Stomach (tissue), 9 donors: ENCODE data around the gene ABHD17C. TPM values are rescaled to one million over a fixed set of nuclear protein-coding genes. Genes with fewer than 3 reads are reported as not detected.

ENCODE experiments used
- DNase-seq, 2 donors: peaks; one replicate each; pipeline versions ENCODE4 v3.0.0 to v3.0.0-alpha.2; 2013 to 2019
- H3K27ac ChIP-seq, 5 donors: fragments of 200-600 bp in 4 of 5; sonication (generic) in 4 of 5; one replicate each; pipeline ENCODE4 v1.5.1; 2013 to 2019; ENCODE audit warnings: mild to moderate bottlenecking in 1 of 5, moderate library complexity in 1 of 5
- H3K27me3 ChIP-seq, 3 donors: fragments of 200-600 bp; sonication (generic); one replicate each; pipeline ENCODE4 v1.5.1; 2017 to 2019; ENCODE audit warnings: mixed run types in 1 of 3
- H3K36me3 ChIP-seq, 4 donors: fragments of 200-600 bp; sonication (generic); 1 replicate in 3 of 4; 2 replicates in 1 of 4; pipeline ENCODE4 v1.5.1; 2016 to 2019
- H3K4me1 ChIP-seq, 4 donors: fragments of 200-600 bp; sonication (generic); one replicate each; pipeline ENCODE4 v1.5.1; 2016 to 2019
- H3K4me3 ChIP-seq, 4 donors: fragments of 200-600 bp; sonication (generic) in 3 of 4; one replicate each; pipeline ENCODE4 v1.5.1; 2016 to 2019; ENCODE audit warnings: mild to moderate bottlenecking in 1 of 4
- H3K9me3 ChIP-seq, 4 donors: fragments of 200-600 bp; sonication (generic); one replicate each; pipeline ENCODE4 v1.5.1; 2016 to 2019
- EP300 ChIP-seq: sonication (generic); formaldehyde crosslinking; IDR thresholded peaks from one replicate; pipeline ENCODE4 v1.6.1; 2017; ENCODE audit warnings: antibody characterized with exemption
- POLR2A ChIP-seq, 4 donors: fragments of 450-650 bp; IDR thresholded peaks; one replicate each; pipeline ENCODE4 v1.6.1; 2016; ENCODE audit warnings: antibody characterized with exemption in 4 of 4, control low read depth in 2 of 4, mild to moderate bottlenecking in 1 of 4, moderate library complexity in 1 of 4
- POLR2AphosphoS5 ChIP-seq, 3 donors: sonication (generic); formaldehyde crosslinking; IDR thresholded peaks; one replicate each; pipeline ENCODE4 v1.6.1; 2016; ENCODE audit warnings: antibody characterized with exemption in 3 of 3
- WGBS, 5 donors: extraction: QIAGEN DNeasy Blood & Tissue Kit in 3 of 5; methylation state at CpG; one replicate each; pipeline versions ENCODE4 v1.1.5 to v1.1.7; 2013 to 2018; 5-methylcytosine and 5-hydroxymethylcytosine counted together
- intact Hi-C: fragments of 100-400 bp; cut with DNase I; formaldehyde crosslinking; loops from one replicate; pipeline ENCODE4 v1.15.1; 2023; ENCODE audit warnings: low total_unique reads
- polyA plus RNA-seq, 3 donors: library from polyadenylated mRNA; stranded (reverse); fragments of 200-250 nt; gene quantifications; one replicate each; pipeline ENCODE4 v1.2.3, GENCODE V29; 2013
- total RNA-seq, 5 donors: library from RNA; depleted of rRNA; stranded (reverse); fragments of >200 nt; gene quantifications; one replicate each; pipeline versions ENCODE4 v1.1.0 to v1.2.3, GENCODE V29; 2014 to 2016
- TF ChIP-seq, protein P1 (sequence below), 7 experiments: fragments of 450-650 bp in 4 of 7; fragments of 200-600 bp in 3 of 7; sonication (generic) in 3 of 7; IDR thresholded peaks; one replicate each; pipeline ENCODE4 v1.5.1; 2016 to 2019; ENCODE audit warnings: antibody characterized with exemption in 7 of 7, control low read depth in 2 of 7, mild to moderate bottlenecking in 1 of 7
- donor health status: healthy with polysubstance abuse.
- donor health status: Bipolar disorder and iron deficiency.
- donor health status: healthy.

The ABHD17C gene
- total and polyA plus RNA-seq, 8 donors = 1.2 to 55.3 (median 21.1) TPM

DNA sequence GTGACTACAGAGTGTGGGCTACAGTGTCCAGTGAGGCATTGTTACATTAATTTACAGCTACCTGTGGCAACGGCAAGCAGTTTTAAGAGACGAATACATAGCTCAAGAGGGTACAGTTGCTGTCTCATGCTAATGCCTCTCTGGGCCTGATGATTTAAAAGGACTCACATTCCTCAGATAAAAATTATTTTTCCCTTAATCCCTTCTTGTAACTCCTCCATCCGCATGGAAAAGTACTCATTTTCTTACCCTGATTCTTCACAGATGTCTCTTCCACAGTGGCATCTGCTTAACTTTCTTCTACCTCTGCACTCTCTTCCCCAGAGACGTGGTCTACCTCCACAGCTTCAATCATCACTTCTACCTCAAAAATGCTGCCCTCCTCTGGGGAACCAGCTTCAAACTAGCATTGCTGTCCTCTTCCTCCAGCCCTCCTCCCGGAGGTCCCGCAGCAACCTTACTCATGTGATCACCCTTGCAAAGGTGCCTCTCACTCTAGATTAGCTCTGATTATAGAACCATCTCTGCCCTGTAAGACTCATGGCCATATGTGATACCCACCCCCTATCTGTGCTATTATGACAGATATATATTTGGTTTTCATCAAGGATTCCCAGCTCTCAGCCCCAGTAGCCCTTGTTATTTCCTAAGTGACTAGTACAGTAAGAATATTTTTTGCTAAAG, 21.4 kb upstream of the ABHD17C start:
- Histone ChIP-seq H3K27me3 (no peaks in the 10 kb centered on the region), H3K36me3 (no peaks in the 10 kb centered on the region), H3K4me3 (no peak overlapping the region), H3K9me3 (peaks cover 0 to 5% (median 0%) of the 10 kb centered on the region in 4 donors), H3K4me1 (peaks cover 0 to 3% (median 1%) of the 10 kb centered on the region in 4 donors), H3K27ac (no peak overlapping the region)
- no peak for DNase-seq
- intact Hi-C loops = no loop called here
- 70 to 80% (median 75%) methylated on average over 6 of the region's 6 CpGs for WGBS, 5 donors
- TF ChIP-seq EP300 (no peak), POLR2A (IDR thresholded peaks at IDR 0.05) (no peak), POLR2AphosphoS5 (IDR thresholded peaks at IDR 0.05) (no peak)
- TF ChIP-seq, protein P1, sequence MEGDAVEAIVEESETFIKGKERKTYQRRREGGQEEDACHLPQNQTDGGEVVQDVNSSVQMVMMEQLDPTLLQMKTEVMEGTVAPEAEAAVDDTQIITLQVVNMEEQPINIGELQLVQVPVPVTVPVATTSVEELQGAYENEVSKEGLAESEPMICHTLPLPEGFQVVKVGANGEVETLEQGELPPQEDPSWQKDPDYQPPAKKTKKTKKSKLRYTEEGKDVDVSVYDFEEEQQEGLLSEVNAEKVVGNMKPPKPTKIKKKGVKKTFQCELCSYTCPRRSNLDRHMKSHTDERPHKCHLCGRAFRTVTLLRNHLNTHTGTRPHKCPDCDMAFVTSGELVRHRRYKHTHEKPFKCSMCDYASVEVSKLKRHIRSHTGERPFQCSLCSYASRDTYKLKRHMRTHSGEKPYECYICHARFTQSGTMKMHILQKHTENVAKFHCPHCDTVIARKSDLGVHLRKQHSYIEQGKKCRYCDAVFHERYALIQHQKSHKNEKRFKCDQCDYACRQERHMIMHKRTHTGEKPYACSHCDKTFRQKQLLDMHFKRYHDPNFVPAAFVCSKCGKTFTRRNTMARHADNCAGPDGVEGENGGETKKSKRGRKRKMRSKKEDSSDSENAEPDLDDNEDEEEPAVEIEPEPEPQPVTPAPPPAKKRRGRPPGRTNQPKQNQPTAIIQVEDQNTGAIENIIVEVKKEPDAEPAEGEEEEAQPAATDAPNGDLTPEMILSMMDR (IDR thresholded peaks at IDR 0.05) = no peak

DNA sequence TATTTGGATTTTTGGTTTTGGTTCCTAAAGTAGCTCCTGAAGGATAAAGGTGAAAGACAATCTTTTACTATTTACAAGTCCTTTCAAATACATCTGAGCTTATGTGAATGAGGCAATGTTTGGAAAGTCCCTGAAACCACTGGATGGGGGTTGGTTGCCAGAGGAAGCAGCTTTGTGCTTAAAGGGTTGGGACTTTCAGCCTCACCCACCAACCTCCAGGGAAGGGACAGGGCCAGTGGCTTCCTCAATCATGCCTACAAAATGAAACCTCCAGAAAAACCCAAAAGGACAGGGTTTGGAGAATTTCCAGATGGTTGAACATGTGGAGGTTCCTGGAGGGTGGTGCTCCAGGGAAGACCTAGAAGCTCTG, 20.9 kb upstream of the ABHD17C start:
- no peak overlapping the region for H3K4me3 ChIP-seq
- peaks cover 0 to 3% (median 1%) of the 10 kb centered on the region in 4 donors for H3K4me1 ChIP-seq
- TF ChIP-seq POLR2AphosphoS5 (IDR thresholded peaks at IDR 0.05) = no peak
- TF ChIP-seq, protein P1 (IDR thresholded peaks at IDR 0.05) = no peak
- no peak for TF ChIP-seq EP300
- no peak for TF ChIP-seq POLR2A (IDR thresholded peaks at IDR 0.05)
- H3K9me3 ChIP-seq = peaks cover 0 to 5% (median 0%) of the 10 kb centered on the region in 4 donors
- no peaks in the 10 kb centered on the region for H3K36me3 ChIP-seq
- H3K27ac ChIP-seq = no peak overlapping the region
- intact Hi-C loops = no loop called here
- peak in 1 of 2 donors; percentile 46 for DNase-seq
- H3K27me3 ChIP-seq = peaks cover 0 to 2% (median 0%) of the 10 kb centered on the region in 3 donors

DNA sequence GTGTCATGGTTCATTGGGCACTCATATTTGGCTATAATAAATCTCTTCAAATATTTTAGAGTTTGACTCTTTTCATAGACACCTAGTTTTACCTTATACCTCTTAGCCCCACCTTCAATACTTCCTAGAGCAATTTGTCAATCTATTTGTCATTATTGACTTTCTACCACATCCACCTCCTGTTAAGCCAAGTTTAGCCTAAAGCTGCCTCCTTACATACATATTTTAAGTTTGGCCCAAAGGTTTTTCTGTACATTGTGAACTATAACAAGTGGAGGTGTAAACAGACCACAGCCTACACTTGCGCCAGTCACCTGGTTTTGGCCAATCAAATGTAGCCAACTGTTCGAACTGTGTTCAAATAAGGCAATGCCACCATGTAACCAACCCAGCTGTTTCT, 18.1 kb upstream of the ABHD17C start:
- no peak for TF ChIP-seq EP300
- TF ChIP-seq POLR2A (IDR thresholded peaks at IDR 0.05) = no peak
- TF ChIP-seq POLR2AphosphoS5 (IDR thresholded peaks at IDR 0.05) = no peak
- TF ChIP-seq, protein P1 (IDR thresholded peaks at IDR 0.05) = no peak
- WGBS, 5 donors = 89 to 94% (median 92%) methylated on average over 2 of the region's 2 CpGs
- Histone ChIP-seq H3K9me3 (no peaks in the 10 kb centered on the region), H3K27ac (no peak overlapping the region), H3K4me3 (no peak overlapping the region), H3K36me3 (no peaks in the 10 kb centered on the region), H3K27me3 (peaks cover 0 to 5% (median 0%) of the 10 kb centered on the region in 3 donors), H3K4me1 (peaks cover 0 to 3% (median 1%) of the 10 kb centered on the region in 4 donors)
- intact Hi-C loops = no loop called here
- no peak for DNase-seq

DNA sequence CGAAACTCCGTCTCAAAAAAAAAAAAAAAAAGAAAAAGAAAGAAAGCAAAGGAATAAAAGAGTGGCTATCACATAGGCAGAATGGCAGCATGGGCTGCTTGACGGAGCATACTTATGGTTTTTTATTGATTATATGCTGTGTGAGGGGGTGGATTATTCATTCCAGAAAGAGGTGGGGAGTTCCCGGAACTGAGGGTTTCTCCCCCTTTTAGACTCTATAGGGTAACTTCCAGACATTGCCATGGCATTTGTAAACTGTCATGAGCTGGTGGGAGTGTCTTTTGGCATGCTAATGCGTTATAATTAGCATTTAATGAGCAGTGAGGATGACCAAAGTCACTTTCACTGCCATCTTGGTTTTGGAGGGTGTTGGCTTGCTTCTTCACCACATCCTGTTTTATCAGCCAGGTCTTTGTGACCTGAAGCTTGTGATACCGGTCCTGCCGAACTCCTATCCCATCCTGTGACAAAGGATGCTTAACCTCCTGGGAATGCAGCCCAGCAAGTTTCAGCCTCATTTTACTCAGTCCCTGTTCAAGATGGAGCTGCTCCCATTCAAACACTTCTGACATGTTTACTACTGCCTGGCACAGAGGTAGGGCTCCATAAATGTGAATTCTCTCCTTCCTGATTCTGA, 15.8 kb upstream of the ABHD17C start:
- intact Hi-C loops = no loop called here
- H3K4me3 ChIP-seq = no peak overlapping the region
- peaks cover 0 to 5% (median 0%) of the 10 kb centered on the region in 3 donors for H3K27me3 ChIP-seq
- no peaks in the 10 kb centered on the region for H3K36me3 ChIP-seq
- H3K9me3 ChIP-seq = no peaks in the 10 kb centered on the region
- DNase-seq = no peak
- TF ChIP-seq POLR2AphosphoS5 (IDR thresholded peaks at IDR 0.05) = no peak
- TF ChIP-seq, protein P1 (IDR thresholded peaks at IDR 0.05) = no peak
- TF ChIP-seq EP300 = no peak
- no peak overlapping the region for H3K27ac ChIP-seq
- 68 to 76% (median 75%) methylated on average over 7 of the region's 7 CpGs for WGBS, 5 donors
- peaks cover 0 to 2% (median under 1%) of the 10 kb centered on the region in 4 donors for H3K4me1 ChIP-seq
